Measurements from ENCODE around the gene ARHGEF16.

GRCh38 chr1:3485016-3485415, 30.6 kb downstream of the ARHGEF16 start:
- TF ChIP-seq CTCF (IDR thresholded peaks at IDR 0.05) (no peak), POLR2A (IDR thresholded peaks at IDR 0.05) (no peak)

All from heart left ventricle (tissue), 13 donors.